Measurements from ENCODE around the gene NDUFB8.

NDUFB8 gene

DNA sequence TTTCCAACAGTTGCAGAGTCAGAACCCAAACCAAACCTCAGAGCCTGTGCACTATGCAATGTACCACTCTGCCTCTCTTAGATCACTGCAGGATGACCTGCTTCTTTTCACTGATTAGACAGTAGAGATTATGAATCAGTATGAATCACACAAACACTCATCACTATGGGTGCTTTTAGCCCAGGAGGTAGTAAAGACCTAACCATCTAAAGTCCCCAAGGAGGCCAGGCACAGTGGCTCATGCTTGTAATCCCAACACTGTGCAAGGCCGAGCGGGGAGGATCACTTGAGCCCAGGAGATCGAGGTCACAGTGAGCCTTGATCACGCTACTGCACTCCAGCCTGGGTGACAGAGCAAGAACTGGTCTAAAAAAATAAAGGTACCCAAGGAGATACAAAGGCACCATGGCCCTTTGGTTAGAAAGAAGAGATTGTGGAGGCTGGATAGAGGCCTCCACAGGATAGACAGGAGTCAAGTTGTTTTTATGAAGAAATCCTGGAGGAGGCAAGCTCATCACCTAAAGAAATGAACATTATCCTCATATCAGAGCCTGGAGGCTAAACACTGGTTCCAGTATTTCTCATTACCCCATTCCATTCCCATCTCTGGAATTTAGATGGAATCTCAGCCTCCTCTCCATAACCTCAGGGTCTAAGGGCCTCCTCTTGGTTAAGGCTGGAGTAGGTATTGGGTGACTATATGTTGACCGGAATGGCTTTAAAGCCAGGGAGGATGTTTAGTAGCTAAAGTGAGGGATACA lies 22.9 kb downstream of the NDUFB8 start:
- no peak for DNase-seq (ENCODE audit: low read depth)

DNA sequence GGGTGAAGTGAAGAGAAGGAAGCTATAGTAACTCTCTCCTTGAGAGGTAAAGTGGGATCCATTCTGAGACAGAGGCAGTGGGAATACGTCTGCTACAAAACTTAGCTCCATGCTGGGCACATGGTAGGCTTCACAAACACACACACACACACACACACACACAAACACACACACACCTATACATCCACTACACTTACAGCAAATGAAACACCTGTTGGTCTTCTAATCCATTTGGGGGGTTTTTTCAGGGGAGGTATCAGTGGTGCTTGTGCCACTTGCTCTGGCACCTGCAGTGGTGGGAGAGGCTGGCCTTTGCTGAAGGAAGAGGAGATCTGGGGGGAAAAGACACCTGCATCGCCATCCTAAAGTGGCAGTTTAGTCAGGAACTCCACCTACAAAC lies 24.5 kb downstream of the NDUFB8 start:
- DNase-seq (ENCODE audit: low read depth), result no peak

DNA sequence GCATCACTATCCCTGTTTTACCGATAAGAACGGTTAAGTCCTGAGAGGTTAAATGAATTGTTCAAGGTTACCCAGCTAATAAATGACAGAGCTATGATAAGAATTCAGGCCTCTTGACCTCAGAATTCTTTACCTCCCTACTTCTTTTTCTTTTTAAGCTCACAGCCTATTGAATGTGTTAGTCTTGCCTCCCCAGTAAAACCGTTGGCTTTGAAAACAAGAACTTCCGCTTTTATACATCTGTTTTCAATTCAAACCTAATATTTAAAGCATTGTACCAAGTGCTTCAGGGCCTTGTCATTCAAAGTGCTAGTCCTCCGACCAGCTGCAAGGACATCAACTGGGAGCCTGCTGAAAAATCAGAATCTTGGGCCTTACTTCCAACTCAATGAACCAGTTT lies 25.6 kb downstream of the NDUFB8 start:
- DNase-seq (ENCODE audit: low read depth), result no peak

DNA sequence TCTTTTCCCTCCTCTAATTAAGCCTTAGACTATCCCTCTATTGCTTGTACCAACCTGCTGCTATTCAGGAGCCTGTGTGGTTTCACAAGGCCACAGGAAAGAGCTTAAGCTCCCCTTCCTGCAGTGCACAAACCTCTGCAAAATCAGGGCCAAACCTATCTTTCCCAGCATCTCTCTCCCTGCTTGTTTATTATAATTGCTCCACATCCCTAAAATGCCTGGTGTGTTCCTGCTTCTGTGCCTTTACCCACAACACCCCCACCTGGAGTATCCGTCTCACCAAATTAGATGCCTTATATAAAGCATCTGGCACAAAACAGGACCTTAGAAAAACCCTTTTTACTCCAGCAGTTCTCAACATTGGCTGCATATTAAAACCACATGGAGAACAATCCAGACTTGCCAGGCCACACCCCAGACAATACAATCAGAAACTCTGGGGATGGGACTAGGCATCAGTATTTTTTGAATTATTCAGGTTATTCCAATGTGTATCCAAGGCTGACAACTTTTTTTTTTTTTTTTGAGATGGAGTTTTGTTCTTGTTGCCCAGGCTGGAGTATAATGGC lies 26.7 kb downstream of the NDUFB8 start:
- no peak for DNase-seq (ENCODE audit: low read depth)

DNA sequence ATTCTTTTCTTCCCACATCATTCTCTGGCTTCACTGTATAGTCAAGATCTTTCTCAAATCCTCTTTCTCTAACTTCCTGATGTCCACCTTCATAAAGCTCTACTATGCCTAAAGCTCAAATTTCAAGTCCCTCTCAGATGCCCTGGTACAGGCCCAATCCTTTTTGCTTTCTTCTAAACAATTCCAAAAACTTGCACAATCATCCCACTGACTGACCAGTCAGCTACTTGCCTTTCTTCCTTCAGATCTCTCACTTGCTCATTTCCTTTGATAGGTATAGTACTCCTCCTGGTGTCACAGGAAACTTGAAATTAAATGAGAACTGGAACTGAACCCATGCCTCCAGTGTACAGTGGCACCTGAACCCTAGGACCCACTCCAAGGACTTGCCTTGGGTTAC lies 28.2 kb downstream of the NDUFB8 start:
- no peak for DNase-seq (ENCODE audit: low read depth)

DNA sequence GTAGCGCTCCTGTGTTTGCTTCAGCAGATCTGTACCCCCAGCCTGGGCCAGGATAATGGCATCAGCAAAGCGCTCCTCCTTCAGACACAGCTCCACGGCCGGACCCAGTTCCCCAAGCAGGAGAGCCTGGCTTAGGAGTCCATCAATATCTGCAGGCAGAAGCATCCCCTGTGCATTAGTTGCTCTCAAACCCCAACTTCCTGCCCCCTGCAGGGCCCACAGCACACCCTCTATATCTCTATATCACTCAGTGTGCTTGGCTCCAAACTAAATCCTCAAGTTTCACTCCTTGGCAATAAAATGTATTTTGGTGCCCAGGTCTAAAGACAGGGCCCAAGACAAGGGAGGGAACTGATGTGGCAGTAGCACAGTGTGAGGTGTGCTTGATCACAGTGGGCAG lies 31.6 kb downstream of the NDUFB8 start:
- no peak for DNase-seq (ENCODE audit: low read depth)

DNA sequence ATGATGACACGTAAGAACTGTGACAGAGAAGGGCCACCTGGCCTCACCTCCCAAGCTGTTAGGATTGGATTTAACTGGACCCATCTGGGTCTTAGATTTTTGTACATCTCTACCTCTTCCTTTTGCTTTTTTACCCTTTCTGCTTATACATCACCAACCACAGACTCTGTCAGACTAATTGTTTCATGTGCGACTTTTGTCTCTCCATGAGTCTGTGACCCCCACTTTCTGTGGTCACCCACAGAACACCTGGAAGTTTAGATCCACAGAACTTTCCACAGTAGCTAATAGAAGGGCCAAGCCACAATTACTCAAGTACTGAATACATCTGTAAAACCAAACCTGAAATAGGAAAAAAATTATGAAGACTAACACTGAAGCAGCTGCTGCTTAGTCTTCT lies 33.1 kb downstream of the NDUFB8 start:
- no peak for DNase-seq (ENCODE audit: low read depth)

DNA sequence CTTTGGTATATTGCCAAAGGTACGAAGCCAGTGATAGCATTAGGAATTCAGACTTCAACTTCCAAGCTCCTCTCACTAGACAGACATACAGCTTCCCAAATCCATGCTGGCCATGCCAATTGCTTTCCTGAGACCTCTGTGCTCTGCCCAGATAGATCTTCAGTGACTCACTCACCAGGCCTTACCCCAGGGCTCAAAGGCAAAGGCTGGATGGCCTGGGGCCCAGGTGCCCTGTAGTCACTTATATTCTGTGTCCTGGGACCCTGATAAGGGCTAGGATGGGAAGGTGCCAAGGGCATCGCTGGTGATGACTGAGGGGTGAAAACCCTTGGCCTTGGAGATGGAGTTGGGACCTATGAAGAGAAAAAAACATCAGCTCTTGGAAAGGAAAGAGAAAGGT lies 39.1 kb downstream of the NDUFB8 start:
- DNase-seq (ENCODE audit: low read depth), result no peak

DNA sequence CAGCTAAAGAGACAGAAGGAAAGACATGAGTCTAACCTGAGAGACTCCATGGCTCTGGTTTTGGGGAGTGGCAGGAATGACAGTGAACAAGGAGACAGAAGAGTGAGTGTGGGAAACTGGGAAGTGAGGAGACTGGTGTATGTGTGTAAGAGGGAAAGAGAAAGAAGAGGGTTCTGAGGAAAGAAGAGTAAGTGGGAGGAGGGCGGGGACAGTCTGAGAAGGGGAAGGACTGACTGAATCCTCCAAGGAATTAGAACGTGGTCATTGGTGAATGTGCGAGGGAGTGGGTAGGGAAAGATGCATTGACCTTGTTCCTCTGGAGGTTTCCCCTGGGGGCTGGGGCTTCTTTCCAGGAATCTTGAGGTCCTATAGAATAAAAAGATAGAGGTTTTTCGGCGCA lies 40.3 kb downstream of the NDUFB8 start:
- DNase-seq (ENCODE audit: low read depth), result no peak

DNA sequence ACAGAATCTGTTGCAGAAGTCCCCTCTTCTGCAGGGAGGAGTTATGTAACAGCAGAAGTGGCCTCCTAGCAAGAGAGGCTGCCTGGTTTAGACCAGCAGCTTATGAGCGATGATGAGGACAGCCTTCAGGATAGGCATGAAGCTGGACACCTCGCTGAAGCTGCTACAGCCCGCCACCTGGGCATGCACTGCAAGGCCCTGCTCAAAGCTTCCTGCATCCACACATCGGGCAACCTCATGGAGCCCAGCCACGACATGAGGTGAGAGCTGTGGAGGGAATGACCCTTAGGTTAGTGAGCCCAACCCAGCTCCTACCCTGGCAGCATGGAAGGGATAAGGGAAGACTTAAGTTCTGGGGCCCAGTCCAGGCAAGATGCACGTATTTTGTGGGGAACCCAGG lies 42.1 kb downstream of the NDUFB8 start:
- DNase-seq (ENCODE audit: low read depth), result no peak

DNA sequence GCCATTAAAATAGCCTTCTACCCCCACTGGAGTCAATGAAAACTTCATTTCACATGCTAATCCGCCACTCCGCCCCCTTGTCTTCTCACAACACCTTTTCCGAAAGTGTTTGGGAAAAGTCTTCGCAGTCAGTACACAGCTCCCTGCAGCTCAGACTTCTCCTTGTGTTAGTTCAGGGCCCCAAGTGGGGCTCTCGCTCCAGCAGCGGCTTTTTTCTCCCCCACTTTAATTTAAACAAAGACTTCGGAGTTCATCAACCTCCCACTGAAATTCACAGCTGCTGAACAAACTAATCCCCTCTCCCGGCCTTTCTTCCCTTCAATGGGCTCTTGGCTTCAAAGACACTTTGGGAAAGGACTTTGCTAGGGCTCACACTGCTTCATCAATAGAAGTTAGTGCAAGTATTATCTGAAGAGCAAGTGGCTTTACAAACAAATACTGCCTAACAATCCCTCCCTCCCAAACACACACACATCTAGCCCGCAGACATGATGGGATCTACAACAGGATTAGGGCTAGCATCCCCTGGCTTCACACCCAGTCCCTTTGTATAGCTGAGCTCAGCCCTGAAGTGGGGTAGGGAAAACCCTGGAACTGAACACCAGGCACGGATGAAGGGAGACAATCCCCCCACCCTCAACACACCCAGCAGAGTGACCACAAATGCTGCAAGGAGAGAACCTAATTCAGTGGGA lies 43.7 kb downstream of the NDUFB8 start:
- no peak for DNase-seq (ENCODE audit: low read depth)

DNA sequence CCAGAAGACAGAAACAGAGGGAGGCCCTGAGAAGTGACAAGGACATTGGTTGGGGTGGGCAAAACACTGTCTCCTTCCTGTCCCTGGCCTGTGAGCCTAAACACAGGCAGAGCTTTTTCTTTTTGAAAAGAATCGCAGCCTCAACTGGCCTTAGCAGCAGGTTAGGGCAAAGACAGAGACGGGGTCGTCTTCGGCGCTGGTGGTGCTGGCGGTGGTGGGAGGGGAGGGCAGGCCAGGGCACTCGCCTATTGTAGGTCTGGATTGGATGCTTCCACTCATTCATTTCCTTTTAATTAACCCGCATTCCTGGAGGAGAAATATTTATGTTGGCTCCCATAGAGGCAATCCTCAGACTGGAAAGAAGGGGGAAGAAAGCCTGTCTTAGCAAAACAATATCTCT lies 44.3 kb downstream of the NDUFB8 start:
- no peak for DNase-seq (ENCODE audit: low read depth)

DNA sequence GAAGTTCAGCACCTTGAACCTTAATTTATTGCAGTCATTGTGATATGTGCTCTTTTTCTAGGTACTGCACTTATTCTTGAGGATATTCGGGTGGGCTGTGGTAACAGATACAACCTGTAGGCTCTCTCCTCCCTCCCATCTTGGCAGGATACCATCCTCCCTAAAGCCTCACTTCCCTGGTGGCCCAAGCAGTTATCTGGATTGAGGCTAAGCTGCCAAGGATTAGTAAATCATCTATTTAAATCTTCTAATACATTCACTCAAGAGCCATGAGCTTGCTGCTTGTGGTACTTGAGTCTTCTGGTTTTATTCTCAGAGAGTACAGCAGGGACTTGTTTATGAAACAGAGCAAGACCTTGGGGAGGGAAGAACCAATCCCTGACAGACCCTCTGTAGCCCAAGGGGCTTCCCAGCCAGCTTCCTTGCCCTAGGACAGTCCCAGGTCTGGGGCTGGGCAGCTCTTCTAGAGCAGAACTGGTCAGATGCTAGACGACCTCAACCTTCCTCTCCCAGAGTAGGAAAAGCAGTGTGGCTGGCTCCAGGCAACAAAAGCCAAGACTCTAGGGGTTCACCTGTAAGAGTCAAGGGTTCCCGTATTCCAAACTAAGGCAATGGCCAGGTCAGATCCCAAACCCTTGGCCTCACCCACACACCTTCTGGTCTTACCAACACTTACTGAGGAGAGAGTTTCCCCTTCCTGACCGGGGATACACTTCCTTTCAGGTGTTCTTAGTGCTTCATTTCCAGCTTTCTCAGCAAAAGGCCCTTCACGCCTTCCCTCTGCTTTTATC lies 45.6 kb downstream of the NDUFB8 start:
- no peak for DNase-seq (ENCODE audit: low read depth)

DNA sequence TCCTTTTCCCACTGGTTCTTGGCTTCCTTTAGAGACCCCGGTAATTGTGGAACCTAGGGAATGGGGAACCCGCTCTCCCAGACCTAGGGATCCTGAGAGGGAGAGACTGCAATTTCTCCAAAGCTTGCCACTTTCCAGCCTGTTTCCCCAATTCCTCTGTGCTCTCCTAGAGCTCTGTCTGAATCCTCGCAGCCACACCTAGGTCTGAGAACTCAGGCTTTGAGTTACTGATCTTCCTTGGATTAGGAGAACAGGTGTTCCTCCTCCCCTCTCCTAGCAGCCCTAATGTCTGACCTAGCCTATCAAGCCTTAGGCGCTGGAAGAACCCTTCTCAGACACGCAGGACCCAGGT lies 46.9 kb downstream of the NDUFB8 start:
- no peak for DNase-seq (ENCODE audit: low read depth)

DNA sequence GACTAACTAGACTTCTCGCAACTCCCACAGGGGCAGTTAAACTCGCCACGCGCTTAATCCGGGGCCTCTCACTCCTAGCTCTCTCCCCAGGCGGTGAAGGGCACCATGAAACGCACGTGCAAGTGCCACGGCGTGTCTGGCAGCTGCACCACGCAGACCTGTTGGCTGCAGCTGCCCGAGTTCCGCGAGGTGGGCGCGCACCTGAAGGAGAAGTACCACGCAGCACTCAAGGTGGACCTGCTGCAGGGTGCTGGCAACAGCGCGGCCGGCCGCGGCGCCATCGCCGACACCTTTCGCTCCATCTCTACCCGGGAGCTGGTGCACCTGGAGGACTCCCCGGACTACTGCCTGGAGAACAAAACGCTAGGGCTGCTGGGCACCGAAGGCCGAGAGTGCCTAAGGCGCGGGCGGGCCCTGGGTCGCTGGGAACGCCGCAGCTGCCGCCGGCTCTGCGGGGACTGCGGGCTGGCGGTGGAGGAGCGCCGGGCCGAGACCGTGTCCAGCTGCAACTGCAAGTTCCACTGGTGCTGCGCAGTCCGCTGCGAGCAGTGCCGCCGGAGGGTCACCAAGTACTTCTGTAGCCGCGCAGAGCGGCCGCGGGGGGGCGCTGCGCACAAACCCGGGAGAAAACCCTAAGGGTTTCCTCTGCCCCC lies 47.4 kb downstream of the NDUFB8 start:
- DNase-seq (ENCODE audit: low read depth), result peak; percentile 67

DNA sequence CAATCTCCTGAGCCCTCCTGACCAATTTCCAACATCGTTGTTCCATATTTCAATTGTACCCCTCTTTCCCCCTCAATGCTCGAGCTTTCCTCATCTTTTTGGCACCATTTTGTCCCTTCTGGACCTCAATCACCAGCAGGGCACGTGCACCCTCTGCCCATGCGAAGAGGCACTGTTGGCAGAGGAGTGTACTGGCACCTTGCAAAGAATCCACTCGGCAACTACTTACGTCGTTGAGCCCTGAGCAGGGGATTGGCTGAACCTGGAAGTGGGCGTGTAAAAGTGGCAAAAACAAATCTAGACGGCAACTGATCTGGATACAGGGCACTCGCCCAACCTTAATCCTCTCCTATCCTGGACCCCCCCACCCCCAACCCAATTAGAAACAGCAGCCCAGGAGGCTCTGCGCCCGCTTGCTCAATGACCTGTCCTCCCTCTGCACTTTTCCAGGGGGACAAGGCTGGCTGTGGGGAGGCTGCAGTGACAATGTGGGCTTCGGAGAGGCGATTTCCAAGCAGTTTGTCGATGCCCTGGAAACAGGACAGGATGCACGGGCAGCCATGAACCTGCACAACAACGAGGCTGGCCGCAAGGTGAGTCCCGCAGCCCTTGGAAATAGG lies 48.1 kb downstream of the NDUFB8 start:
- peak; percentile 87 for DNase-seq (ENCODE audit: low read depth)

DNA sequence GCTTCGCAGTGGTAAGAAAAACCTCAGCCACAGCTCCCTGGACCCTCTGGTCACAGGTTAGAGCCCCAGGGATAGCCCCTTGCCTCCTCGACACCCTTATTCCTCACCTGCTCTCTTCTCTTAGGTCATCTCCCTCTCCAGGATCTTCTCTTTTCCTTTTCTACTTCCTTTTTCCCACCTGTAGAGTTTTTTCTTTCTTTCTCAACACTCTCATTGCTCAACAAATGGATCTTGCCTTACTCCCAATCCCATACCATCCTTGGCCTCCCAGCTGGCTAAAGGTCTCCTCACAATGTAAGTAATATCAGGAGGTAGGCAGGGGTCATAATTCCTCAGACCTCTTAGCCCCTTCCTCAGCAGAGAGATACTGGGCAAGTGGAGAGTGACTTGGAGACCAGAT lies 49.7 kb downstream of the NDUFB8 start:
- no peak for DNase-seq (ENCODE audit: low read depth)

DNA sequence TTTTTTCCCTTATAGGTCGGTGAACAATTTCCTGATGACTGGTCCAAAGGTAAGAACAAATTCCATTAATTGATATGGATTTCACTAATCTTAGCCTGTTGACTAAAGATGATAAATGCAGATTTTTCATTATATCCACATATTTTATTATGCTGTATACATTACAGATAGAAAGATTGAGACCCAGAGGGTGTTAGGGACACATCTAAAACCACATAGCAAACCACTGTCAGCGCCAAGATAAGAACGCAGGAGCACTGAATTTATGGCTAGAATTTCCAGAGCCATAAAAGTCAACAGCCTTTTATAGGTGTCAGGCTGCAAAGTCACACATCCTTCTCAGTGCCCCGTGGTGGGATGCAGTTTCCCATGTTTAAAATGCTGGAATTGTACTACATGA lies 50.6 kb downstream of the NDUFB8 start:
- DNase-seq (ENCODE audit: low read depth), result no peak

DNA sequence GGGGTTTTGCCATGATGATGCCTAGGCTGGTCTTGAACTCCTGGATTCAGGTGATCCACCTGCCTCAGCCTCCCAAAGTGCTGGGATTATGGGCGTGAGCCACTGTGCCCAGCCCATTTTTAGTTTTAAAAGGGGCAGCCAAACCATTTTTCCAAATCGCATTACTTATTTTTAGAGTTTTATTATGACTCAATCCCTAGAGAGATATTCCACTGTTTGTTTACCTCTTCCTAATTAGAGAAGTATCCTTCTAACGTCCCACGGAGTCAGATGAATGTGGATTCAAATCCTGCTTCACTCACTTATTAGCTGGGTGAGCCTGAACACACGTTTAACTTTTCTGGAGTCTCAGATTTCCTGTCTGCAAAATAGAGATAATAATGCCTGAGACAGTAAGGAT lies 51.7 kb downstream of the NDUFB8 start:
- no peak for DNase-seq (ENCODE audit: low read depth)

All from activated T-cell treated with anti-CD3 and anti-CD28 coated beads for 48 hours (primary cell).